PFSK-1 (cell line): ENCODE results near the gene DMWD.

Experiments
- FOXP2 ChIP-seq: optimal IDR thresholded peaks from 2 replicates; pipeline ENCODE3; 2011; ENCODE audit warnings: borderline replicate concordance, control low read depth, inconsistent platforms; ENCODE audit not compliant: insufficient read depth; ENCODE audit errors: extremely low read length, extremely low read depth
- POLR2AphosphoS5 ChIP-seq: IDR thresholded peaks from 2 replicates; pipeline ENCODE4 v1.6.1; 2012; ENCODE audit warnings: low read depth, mild to moderate bottlenecking, control low read depth, low read length, moderate library complexity
- SIN3A ChIP-seq: IDR thresholded peaks from 2 replicates; pipeline ENCODE4 v1.6.1; 2012; ENCODE audit warnings: mild to moderate bottlenecking, low read length, moderate library complexity, borderline replicate concordance; ENCODE audit not compliant: insufficient read depth
- TAF1 ChIP-seq: IDR thresholded peaks from 2 replicates; pipeline ENCODE4 v1.6.1; 2012; ENCODE audit warnings: low read length, control low read depth, borderline replicate concordance; ENCODE audit not compliant: insufficient read depth
- TF ChIP-seq, protein P1 (sequence below), 2 experiments: IDR thresholded peaks; 2 replicates each; pipeline versions ENCODE4 v1.6.1 to v1.8.0; 2011 to 2012; ENCODE audit warnings: low read depth in 2 of 2, low read length in 2 of 2, control low read depth in 1 of 2, inconsistent platforms in 1 of 2, mild to moderate bottlenecking in 1 of 2, moderate library complexity in 1 of 2; ENCODE audit not compliant: insufficient read depth in 1 of 2

The DMWD gene

DNA sequence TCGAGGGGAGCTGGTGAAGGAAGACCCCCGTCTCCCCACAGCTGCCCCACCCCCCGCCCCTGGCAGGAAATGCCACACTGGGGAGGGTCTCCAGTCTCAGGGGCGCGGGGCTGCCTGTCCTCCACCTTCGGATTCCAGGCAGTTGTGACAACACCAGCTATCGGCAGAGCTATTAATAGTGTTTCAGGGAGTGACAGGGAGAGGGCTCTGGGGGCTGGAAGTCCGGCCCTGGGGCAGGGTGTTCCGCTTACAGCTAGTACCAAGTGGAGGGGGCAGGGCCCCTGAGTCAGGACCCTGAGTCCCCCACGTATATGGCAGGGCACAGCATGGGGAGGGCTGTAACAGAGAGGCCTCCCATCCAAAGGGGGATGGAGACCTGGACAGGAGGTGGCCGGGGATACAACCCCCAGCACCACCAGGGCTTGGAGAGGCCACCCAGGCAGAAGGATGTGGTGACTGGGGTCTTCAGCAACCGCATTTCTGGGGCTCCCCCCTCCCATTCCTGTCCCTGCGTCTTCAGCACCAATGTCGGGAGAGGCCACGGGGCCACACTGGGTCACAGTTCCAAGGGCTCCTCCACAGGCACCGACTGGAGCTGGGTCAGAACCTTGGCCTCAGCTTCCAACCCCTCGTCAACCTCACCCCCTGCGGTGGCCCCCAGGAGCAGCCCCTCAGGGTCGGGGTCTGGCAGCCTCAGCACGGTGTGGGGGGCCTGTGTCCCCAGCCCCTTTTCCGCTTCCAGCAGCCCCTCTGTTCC is 27.5 kb downstream of the DMWD start:
- TF ChIP-seq TAF1, result no peak
- no peak for TF ChIP-seq SIN3A
- TF ChIP-seq POLR2AphosphoS5, result no peak

DNA sequence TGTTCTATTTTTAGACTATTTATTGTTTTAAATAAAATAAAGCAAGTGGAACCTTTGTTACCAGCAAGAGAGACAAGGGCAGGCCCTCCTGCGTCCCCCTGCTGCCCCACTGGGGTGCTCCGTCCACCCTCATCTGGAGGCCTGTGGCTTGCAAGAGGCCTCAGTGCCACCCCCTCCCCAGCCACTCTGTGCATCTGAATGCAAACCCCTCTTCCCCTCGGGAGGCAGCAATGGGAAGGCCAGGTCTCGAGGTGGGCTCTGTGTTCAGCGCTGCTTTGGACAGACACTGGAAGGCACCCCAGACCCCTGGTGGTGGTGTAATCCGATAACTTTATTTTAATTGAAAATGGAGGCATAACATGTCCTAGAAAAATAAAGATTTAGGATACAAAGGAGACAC is 28.2 kb downstream of the DMWD start:
- TF ChIP-seq, protein P1, sequence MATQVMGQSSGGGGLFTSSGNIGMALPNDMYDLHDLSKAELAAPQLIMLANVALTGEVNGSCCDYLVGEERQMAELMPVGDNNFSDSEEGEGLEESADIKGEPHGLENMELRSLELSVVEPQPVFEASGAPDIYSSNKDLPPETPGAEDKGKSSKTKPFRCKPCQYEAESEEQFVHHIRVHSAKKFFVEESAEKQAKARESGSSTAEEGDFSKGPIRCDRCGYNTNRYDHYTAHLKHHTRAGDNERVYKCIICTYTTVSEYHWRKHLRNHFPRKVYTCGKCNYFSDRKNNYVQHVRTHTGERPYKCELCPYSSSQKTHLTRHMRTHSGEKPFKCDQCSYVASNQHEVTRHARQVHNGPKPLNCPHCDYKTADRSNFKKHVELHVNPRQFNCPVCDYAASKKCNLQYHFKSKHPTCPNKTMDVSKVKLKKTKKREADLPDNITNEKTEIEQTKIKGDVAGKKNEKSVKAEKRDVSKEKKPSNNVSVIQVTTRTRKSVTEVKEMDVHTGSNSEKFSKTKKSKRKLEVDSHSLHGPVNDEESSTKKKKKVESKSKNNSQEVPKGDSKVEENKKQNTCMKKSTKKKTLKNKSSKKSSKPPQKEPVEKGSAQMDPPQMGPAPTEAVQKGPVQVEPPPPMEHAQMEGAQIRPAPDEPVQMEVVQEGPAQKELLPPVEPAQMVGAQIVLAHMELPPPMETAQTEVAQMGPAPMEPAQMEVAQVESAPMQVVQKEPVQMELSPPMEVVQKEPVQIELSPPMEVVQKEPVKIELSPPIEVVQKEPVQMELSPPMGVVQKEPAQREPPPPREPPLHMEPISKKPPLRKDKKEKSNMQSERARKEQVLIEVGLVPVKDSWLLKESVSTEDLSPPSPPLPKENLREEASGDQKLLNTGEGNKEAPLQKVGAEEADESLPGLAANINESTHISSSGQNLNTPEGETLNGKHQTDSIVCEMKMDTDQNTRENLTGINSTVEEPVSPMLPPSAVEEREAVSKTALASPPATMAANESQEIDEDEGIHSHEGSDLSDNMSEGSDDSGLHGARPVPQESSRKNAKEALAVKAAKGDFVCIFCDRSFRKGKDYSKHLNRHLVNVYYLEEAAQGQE (IDR thresholded peaks at IDR 0.05; ENCODE audit: insufficient read depth in 1 of 2, low read depth in 2 of 2, low read length in 2 of 2), result no peak
- TF ChIP-seq POLR2AphosphoS5, result no peak
- no peak for TF ChIP-seq TAF1
- no peak for TF ChIP-seq FOXP2
- no peak for TF ChIP-seq SIN3A

DNA sequence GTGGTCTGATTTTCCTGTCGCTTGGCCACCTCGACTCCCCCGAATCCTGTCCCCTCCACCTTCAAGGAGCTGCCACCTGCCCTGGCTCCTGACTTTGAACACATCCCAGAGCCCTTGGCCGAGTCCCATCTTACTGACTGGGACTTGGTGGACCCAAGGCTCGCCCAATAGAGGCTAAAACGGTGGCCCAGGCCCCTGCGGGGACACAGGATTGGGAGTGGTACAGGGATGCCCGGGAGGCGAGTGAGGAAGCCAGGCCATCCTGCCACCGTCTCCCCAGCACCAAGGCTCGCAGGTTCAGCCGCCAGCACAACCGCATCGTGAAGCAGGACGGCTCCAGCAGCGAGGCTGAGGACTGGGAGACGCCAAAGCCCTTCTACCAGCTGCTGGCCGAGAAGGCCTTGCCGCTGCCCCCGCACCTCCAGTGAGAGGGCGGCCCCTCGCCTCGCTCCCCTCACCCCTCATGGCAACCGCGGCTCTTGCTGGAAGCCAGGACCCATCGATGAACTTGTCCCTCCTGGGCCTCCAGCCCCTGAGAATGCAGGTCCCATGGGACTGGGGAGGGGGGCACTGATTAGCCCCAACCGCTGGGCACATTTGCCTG is 28.9 kb downstream of the DMWD start:
- TF ChIP-seq SIN3A (no peak), POLR2AphosphoS5 (no peak), FOXP2 (no peak), TAF1 (no peak)
- TF ChIP-seq, protein P1 (IDR thresholded peaks at IDR 0.05; ENCODE audit: insufficient read depth in 1 of 2, low read depth in 2 of 2, low read length in 2 of 2), result no peak

DNA sequence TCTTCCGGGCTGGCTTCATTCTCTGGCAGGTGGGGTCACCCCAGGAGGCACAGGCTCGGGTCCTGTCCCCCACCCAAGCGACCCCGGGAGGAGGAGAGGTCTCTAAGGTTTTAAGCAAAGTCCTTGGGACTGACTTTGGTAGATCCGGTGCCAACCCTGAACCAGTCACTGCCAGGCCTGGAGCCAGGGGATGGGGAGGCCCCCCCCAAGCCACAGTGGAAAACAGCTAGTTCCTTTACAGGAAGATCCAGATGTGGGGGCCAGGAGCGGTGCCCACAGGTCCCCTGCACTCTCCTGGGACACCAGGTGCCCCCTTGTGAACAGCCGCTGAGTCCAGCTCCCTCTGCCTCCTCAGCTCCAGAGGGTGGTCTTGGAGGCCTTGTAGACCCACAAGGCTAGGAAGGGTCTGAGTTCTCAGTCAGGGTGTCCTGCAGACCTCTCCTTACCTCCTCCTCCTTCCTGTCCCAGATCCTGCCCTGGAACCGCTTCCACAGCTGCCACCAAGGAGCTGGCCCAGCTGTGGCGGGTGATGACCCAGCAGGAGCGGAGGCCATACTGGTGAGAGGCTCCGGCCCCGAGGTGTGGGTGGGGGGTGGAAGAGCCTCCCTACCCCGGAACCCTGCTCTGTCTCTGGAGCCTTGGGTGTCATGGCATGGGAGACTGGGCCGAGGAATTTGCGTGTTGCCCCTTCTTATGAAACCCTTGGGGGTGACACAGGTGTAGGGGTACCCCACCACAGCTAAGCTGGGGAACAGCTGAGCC is 29.6 kb downstream of the DMWD start:
- TF ChIP-seq, protein P1 (IDR thresholded peaks at IDR 0.05; ENCODE audit: insufficient read depth in 1 of 2, low read depth in 2 of 2, low read length in 2 of 2), result no peak
- TF ChIP-seq TAF1 (no peak), SIN3A (no peak)

DNA sequence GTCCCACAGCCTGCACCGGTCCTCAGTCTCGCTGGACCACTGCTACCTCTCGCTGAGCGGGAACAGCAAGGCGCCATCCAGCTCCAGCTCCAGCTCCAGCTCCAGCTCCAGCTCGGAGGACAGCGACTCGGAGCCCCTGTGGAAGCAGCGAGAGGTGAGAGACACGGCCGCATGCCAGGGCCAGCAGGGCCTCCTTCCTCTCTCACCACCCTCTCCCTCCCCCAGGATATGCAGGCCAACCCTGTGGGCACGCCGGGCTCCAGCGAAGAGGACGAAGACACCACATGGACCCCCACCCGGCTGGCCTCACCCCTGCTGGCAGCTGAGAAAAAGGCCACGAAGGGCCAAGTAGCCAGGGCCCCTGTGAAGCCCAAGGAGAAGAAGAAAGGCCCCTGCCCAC is 30.9 kb downstream of the DMWD start:
- TF ChIP-seq, protein P1 (IDR thresholded peaks at IDR 0.05; ENCODE audit: insufficient read depth in 1 of 2, low read depth in 2 of 2, low read length in 2 of 2), result no peak
- no peak for TF ChIP-seq TAF1
- TF ChIP-seq SIN3A, result no peak
- no peak for TF ChIP-seq FOXP2
- no peak for TF ChIP-seq POLR2AphosphoS5
